ENCODE measurements around the gene ICE2.

ICE2 gene

DNA sequence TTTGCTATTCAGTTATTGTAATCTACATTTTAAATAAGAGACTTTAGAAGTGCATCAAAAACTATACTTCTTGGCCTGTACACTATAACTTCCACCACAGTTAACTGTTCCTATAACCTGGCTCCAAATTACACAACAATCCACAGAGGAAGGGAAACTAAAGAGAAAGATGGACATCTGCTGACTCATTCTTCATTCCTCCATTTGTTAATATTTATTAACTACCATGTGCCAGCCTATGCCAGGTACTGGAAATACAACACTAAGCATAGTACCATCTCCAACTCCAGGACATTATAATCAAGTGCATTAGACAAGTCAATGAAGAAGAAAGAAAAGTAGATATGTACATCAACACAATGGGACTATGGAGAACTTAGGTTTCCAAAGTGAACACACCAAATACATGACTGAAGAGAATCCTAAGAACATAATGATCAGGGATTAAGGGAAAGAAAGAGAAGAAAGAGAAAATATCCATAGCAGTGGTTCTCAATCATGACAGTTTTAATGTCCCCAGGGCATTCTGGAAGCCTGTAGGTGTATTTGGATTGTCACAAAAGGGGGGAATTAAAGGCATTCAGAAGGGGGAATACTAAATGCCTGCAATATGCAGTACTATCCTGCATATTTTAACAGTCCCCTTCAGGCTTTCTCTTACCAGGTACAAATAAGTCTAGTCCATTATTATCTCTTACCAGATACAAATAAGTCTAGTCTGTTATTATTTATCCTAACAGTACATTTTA lies 8.9 kb downstream of the ICE2 start:
- TF ChIP-seq, protein P1, sequence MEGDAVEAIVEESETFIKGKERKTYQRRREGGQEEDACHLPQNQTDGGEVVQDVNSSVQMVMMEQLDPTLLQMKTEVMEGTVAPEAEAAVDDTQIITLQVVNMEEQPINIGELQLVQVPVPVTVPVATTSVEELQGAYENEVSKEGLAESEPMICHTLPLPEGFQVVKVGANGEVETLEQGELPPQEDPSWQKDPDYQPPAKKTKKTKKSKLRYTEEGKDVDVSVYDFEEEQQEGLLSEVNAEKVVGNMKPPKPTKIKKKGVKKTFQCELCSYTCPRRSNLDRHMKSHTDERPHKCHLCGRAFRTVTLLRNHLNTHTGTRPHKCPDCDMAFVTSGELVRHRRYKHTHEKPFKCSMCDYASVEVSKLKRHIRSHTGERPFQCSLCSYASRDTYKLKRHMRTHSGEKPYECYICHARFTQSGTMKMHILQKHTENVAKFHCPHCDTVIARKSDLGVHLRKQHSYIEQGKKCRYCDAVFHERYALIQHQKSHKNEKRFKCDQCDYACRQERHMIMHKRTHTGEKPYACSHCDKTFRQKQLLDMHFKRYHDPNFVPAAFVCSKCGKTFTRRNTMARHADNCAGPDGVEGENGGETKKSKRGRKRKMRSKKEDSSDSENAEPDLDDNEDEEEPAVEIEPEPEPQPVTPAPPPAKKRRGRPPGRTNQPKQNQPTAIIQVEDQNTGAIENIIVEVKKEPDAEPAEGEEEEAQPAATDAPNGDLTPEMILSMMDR (IDR thresholded peaks at IDR 0.05; ENCODE audit: insufficient read depth, low read length, poor library complexity, severe bottlenecking): no peak
- no peak for TF ChIP-seq EZH2phosphoT487 (conservative IDR thresholded peaks at IDR 0.05; ENCODE audit: low read length)
- no peaks in the 10 kb centered on the region for H3K27me3 ChIP-seq (ENCODE audit: low read length)
- no peaks in the 10 kb centered on the region for H3K9me2 ChIP-seq (replicated peaks; ENCODE audit: insufficient read depth, low read length)
- no peaks in the 10 kb centered on the region for H4K20me1 ChIP-seq (ENCODE audit: low read depth, low read length)
- H3F3A ChIP-seq (ENCODE audit: insufficient read depth): peaks cover 5% of the 10 kb centered on the region; the same call in 1 of the 2 replicates
- H3K4me2 ChIP-seq (ENCODE audit: low read depth, low read length, poor library complexity, severe bottlenecking): no peak overlapping the region
- H3K79me2 ChIP-seq (ENCODE audit: insufficient read depth, low read length): peaks cover 35% of the 10 kb centered on the region
- peaks cover 48% of the 10 kb centered on the region for H3K36me3 ChIP-seq (ENCODE audit: low read length)
- no peaks in the 10 kb centered on the region for H3K9me3 ChIP-seq (ENCODE audit: insufficient read depth, low read length)
- H3K4me3 ChIP-seq (ENCODE audit: insufficient read depth, low read length, poor library complexity, severe bottlenecking): no peak overlapping the region
- no peak overlapping the region for H3K9ac ChIP-seq (ENCODE audit: low read length)
- H3K27ac ChIP-seq (ENCODE audit: low read depth, low read length): no peak overlapping the region
- no peak overlapping the region for H2AFZ ChIP-seq (ENCODE audit: low read depth, low read length, severe bottlenecking)

DNA sequence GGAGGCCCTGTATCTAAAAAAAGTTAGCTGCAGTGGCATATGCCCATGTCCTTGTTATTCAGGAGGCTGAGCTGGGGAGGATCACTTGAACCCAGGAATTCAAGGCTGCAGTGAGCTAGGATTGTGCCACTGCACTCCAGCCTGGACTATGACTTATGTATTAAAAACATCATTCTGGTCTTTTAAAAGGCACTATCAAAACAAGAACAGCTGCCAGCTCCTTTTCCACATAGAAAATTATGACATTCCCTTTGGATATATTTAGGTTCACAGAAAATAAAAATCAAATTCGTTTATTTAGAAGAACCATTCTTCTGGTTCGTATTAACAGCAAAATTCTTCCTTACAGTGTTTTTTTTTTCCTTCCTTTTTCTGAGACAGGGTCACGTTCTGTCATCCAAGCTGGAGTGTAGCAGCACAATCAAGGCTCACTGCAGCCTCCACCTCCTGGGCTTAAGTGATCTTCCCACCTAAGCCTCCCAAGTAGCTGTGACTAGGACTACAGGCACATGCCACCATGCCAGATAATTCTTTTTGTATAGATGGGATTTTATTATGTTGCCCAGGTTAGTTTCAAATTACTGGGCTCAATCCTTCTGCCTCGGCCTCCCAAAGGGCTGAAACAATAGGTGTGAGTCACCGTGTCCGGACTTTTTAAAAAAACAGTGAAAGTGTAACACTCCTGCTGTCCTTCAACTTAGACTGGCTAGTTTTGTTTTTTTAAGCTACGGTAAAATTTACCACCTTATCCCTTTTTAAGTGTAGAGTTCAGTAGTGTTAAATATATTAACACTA lies 13.9 kb downstream of the ICE2 start:
- Histone ChIP-seq H3K4me3 (ENCODE audit: insufficient read depth, low read length, poor library complexity, severe bottlenecking) (no peak overlapping the region), H4K20me1 (ENCODE audit: low read depth, low read length) (no peaks in the 10 kb centered on the region), H3K27ac (ENCODE audit: low read depth, low read length) (no peak overlapping the region), H3K9ac (ENCODE audit: low read length) (no peak overlapping the region), H3K4me2 (ENCODE audit: low read depth, low read length, poor library complexity, severe bottlenecking) (no peak overlapping the region), H2AFZ (ENCODE audit: low read depth, low read length, severe bottlenecking) (no peak overlapping the region), H3K9me3 (ENCODE audit: insufficient read depth, low read length) (no peaks in the 10 kb centered on the region), H3K36me3 (ENCODE audit: low read length) (peaks cover 42% of the 10 kb centered on the region), H3K9me2 (replicated peaks; ENCODE audit: insufficient read depth, low read length) (no peaks in the 10 kb centered on the region), H3K27me3 (ENCODE audit: low read length) (no peaks in the 10 kb centered on the region), H3K79me2 (ENCODE audit: insufficient read depth, low read length) (peaks cover 6% of the 10 kb centered on the region; the same call in 1 of the 2 replicates), H3F3A (ENCODE audit: insufficient read depth) (peaks cover 5% of the 10 kb centered on the region; the same call in 1 of the 2 replicates)
- TF ChIP-seq EZH2phosphoT487 (conservative IDR thresholded peaks at IDR 0.05; ENCODE audit: low read length): no peak
- TF ChIP-seq, protein P1 (IDR thresholded peaks at IDR 0.05; ENCODE audit: insufficient read depth, low read length, poor library complexity, severe bottlenecking): no peak

DNA sequence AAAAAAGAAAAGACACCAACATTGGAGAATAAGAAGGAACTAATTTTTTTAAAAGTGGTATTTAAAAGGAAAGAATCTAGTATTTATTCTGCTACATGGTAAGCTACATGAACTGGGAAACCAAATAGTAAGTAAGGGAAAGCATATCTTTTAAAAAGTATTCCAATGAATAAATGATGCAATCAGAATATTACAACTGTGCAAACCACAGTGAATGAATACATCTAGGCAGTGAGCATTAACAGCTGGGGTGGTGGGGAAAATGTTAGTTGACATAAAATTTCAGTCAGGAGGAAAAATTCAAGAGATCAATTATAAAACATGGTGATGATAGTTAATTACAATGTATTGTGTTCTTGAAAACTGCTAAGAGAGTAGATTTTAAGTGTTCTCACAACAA lies 16.9 kb downstream of the ICE2 start:
- Histone ChIP-seq H3K9me2 (replicated peaks; ENCODE audit: insufficient read depth, low read length) (no peaks in the 10 kb centered on the region), H3K9me3 (ENCODE audit: insufficient read depth, low read length) (no peaks in the 10 kb centered on the region), H3K36me3 (ENCODE audit: low read length) (peaks cover 18% of the 10 kb centered on the region; the same call in 1 of the 2 replicates), H4K20me1 (ENCODE audit: low read depth, low read length) (no peaks in the 10 kb centered on the region), H3K9ac (ENCODE audit: low read length) (no peak overlapping the region), H3K27me3 (ENCODE audit: low read length) (no peaks in the 10 kb centered on the region), H2AFZ (ENCODE audit: low read depth, low read length, severe bottlenecking) (no peak overlapping the region), H3K27ac (ENCODE audit: low read depth, low read length) (no peak overlapping the region), H3K79me2 (ENCODE audit: insufficient read depth, low read length) (no peaks in the 10 kb centered on the region), H3F3A (ENCODE audit: insufficient read depth) (no peaks in the 10 kb centered on the region; the same call in 1 of the 2 replicates), H3K4me2 (ENCODE audit: low read depth, low read length, poor library complexity, severe bottlenecking) (no peak overlapping the region), H3K4me3 (ENCODE audit: insufficient read depth, low read length, poor library complexity, severe bottlenecking) (no peak overlapping the region)
- TF ChIP-seq EZH2phosphoT487 (conservative IDR thresholded peaks at IDR 0.05; ENCODE audit: low read length): no peak
- TF ChIP-seq, protein P1 (IDR thresholded peaks at IDR 0.05; ENCODE audit: insufficient read depth, low read length, poor library complexity, severe bottlenecking): no peak

All from SU-DHL-6 (cell line).